ENCODE results near the gene C5orf47.

C5orf47 gene

DNA sequence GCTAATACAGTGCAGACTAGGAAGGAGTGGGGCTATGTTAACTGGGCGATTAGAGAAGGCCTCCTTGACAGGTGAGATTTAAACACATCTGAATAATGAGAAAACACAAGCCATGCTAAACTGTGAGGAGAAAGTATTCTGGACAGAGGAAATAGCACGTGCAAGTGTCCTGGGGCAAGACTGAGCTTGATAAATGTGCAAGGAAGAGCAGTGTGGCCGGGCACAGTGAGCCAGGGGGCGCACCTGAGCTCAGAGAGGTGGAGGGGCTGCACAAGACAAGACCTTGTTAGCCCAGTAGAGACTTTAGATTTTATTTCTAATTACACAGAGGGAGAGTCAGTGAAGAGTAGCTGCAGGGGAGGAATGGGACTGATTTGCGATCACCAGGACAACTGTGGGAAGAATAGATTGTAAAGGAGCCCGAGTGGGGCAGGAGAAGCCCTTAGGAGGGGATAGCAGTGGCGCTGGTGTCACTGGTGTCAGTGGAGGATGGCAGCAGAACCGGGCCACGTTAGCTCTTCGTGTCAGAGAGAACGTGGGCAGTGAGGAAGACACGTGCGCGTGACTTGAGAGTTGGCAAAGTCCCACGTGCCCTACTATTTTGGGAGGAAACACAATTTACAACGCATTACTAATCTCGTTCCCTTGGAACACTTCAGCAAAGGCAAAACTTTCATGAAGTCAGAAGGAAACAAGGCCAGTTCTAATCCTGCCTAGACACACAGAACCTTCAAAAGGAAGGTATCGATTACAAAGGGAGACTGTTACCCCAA, 17.9 kb upstream of the C5orf47 start:
- no peak for DNase-seq

DNA sequence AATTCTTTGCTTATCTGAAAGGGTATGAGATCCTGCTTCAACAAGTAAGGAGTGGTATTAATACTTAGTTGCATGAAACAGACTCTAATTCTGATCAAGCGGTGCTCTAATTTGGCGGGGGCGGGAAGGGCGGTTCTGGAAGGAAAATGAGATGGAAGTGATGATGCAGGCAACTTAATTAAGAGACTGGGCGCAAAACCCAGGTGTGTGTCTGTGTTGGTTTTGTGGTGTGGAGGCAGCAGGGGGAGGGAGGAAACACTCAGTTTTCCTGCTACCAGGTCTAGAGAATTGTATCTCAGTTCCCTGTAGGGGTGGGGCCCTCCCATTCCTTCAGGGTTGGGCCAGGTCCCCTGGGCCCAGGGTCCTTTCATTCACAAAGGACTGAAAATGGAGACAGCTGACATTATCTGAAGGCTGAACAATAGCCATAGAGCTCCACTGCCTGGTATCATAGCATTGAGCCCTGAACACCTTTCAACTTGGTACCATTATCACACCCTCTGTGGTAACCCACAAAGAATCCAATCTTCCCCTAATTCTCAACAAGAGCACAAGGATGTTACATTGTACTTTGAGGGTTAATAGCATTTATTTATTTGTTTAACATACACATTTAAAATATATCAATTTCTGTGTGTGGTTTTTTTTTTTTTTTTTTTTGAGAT, 17.2 kb upstream of the C5orf47 start:
- no peak for DNase-seq

DNA sequence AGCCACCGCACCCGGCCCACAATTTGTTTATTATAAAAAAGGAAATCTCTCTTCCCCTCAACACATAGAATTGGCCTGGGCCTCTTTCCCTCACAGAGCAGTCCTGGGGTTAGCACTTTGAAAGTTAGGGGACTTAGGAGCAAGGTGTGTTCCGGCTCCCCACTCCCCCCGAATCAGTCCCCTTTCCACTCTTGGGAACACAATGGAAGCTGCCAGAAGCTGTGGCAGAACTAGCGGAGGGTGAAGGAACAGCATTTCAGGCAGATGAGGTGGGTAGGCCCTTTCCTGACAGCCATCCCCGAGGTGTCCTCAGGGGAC, 16.4 kb upstream of the C5orf47 start:
- no peak for DNase-seq

DNA sequence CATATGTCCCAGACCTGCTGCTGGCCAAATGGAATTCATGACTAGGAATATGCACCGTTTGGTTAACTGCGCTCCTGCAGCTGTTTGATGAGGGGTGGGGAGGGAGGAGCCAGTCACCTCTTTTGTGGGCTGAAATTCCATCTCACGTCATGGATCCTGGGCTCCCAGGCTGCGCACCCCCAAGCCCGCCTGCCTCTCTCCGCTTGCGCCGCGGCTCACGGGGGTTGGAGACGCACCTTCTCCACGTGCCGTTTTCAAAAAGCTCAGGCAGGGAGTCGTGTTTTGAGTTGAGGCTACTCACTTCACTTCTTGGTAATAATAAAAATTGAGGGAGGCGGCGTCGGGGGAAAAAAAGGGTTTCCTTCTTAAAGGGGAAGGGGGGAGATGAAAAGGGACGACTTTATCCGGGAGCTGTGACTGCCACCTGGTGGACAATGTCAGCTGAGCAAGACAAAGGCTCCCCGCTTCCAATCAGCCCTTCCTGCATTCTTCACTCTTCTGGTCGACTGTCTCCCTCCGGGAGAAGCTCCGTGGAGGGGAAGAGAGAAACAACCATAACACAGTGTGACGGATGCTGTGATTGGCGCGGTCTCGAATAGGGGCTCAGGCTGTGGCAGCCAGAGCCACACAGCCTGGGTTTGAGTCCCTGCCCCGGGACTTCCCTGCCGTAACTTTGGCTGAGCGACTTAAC, 15.9 kb upstream of the C5orf47 start:
- peak; percentile 71 for DNase-seq

DNA sequence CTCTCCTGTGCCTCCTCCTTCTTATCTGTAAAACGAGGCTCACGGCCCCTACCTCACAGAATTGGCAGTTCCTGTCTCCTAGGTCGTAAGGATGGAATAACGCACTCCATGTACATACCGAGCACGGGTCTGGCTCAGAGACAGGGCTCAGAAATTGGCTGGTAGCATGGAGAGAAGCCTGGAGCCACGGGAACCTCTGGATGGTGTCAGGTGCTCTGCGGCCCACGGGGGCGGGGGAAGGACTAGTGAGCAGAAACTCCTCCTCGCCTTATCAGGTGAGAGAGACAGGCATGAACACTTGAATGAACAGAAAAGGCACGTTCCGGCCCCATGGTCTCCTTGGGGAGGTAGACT, 15.4 kb upstream of the C5orf47 start:
- no peak for DNase-seq

DNA sequence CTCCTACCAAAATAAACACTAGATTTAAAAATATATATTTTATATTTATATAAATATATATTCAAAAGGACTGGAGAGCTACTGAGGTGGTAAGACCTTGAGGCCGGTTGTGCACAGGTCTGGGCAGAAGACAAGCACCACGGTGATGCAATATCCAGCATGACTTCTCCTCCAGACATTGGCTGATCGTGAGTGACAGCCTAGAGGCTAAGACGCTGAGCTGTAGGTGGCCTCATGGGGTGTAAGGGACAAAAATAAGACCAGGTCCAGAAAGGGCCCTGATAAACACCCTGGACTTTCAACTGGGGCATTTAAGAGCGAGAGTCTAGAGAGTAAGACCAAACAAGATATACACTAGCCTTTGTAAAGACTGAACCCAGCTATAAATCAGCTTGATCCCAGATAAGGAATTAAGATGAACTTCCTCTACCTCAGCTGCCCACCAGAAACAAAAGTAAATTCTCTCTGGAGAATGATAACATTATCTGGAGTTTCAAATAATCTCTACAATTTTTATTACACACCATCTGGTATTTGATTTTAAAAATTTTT, 14.2 kb upstream of the C5orf47 start:
- DNase-seq = peak; percentile 40

DNA sequence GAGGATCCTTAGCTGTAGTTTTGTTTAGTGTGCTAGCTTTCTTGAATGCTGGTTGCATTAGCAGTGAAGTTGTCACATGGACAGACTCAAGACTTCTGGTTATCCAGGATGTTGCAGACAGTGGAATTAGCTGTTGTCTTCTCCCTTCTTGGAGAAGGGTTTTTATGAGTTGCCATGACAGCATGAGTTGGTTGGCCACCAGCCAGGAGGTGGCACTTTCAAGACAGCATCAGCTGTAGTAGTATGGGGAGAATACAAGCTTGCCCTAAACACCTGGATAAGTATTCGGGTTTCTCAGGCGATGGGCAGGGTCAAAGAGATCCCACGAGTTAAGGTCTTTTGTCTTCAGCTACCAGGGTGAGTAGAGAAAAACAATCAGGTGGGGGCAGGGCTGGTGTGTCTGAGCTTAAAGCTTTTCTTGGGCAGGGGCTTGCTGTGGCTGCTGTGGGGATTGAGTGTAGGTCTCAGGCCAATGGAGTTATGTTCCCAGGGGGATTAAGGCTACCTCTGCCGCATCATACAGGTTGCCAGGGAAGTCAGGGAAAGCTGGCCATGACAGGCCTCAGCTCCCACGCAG, 7.7 kb upstream of the C5orf47 start:
- DNase-seq = no peak

DNA sequence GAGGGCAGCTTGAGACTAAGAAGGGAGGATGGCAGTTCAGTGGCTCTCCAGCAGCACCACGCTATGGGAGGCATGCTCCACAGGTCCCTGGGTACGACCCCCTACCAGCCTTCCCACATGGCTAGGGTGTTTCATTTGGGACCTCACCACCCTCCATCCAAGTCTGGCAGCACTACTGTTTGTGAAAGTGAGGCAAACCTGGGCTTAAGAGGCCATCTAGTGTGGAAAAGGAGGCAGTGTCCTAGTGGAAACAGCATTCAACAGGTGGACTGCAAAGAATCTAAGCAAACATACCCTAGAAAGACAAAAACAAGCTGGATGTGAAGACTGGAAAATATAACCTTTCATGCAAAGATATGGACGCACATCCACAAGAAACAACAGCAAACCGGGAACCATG, 4.8 kb upstream of the C5orf47 start:
- no peak for DNase-seq

DNA sequence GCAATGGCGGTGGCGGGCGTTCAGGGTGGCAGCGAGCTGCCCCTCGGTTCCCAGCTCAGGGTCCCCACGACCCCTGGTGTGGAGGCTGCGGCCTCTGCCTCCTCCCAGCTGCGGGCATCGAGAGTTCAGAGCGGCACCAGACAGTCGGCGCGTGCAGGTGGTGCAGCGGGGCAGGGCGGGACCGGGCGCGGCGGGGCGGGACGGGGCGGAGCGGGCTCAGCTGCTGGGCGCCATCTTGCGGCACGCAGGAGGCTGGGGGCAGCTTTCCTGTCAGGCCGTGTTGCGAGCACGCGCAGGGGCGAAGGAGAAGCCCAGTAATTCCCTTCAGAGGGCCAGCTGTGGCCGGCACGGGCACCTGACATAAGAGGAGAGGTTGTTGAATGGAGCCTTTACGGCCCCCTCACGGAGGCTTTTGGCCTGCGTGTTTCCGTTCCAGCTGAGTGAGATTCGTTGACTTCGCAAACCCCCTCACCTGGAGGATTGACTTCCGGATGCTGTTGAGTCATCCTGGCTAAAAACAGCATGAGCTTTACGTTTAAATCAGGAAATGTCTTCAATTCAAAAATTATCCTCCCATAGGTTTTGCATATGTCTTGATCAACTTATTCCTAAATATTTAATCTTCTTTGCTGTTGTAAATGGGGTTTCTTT, 587 bp downstream of the C5orf47 start:
- DNase-seq = no peak

DNA sequence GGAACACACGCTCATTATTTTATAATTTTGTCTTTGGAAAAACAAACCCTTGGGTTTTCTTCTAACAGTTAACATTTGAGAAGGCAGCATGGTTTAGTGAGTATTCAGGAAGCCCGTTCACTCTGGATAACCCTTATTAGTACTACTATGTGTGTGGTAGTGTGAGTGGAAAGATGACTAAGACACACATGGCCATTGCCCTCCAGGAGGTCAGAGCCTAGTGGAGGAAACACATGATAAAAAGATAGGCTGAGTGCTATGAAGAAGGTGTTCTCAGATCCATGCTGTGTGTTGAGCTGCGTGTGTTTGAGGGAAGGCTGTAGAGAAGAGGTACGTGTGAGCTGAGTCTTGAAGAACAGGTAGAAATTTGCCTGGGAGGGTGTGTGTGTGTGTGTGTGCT, 8.4 kb downstream of the C5orf47 start:
- DNase-seq = no peak

DNA sequence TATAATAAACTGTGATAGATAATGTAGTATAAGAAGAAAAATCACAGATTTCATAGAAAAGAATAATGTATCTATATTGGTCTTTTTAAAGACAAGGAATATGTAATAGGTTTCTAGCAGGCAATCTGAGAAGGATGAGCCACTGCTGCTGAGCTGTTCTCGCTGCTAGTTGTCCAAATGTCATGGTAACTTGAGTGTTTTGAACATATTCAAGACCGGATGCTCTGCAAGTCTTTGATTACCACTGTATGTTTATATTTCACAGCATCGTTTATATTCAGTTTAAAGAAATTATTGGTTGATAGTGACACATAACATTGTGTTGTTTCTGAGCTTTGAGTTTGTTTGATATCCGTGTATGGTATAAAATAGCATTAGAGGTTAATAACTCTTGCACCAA, 9.6 kb downstream of the C5orf47 start:
- no peak for DNase-seq

DNA sequence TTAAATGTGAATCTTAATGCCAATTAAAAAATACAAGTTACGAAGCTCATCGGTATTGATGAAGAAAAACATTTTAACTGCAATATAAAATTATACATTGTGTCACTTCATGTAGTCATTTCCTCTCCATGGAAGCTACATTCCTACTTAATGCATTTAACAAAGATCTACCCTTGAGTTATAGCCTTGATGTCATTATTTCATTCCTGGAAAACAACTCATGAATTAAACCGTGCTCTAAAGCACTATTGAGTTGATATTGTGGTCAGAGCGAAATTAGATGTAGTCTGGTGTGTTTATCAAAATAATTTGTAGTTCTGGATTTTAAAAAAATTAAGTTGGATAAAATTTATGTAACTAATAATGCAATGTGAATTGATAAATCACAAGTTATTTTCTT, 11.1 kb downstream of the C5orf47 start:
- no peak for DNase-seq

DNA sequence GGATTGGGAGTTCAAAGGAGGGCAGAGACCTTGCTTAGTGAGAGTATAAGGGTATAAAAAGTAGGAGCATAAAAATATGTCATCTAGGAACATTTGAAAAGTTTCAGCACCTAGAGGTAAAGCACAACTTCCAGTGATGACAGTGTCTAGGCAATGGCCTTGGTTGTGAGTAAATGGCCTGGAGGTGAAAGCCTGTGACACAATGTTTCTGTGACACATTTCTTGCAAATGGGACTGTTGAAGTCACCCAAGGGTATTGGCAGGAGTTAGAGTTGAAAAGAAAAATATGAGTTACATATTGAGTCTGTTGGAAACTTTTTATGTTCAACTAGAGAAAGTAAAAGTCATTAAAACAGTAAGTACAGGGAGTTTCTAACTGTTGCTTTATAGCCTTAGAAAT, 14.8 kb downstream of the C5orf47 start:
- no peak for DNase-seq

DNA sequence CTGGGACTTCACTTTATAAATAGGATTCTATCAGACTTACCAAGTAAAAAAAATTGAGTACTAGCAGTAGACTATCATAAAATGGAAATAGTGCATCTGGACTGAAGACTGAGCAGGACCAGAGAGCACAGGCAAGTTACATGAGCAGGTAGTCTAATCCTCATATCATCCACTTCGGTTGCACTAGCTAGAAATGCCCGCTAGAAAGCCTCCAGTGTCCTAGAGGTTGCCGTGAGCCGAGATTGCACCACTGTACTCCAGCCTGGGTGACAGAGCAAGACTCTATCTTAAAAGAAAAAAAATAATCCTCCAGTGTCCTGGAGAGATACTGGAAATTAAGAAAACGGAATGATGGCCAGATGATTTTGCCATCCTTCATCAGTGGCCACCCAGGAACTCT, 20.0 kb downstream of the C5orf47 start:
- no peak for DNase-seq

DNA sequence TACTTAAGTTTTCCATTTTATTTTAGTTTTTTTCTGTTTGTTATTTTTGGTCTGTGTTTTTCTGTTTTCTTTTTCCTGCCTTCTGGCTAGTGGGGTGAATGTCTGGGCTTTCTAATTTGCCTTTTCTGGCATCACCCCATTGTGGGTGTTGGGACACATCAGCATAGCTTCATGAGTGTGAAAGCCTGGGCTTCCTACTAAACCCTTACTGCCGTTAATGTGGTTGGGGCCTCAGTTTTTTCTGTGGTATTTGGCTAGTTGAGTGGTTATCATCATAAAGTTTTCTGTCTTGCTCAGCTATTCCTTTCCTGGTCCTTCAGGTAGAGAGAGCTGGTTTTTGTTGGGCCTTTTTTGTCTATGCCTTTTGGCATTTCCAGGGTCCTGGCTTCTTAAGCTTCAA, 21.4 kb downstream of the C5orf47 start:
- DNase-seq = no peak

DNA sequence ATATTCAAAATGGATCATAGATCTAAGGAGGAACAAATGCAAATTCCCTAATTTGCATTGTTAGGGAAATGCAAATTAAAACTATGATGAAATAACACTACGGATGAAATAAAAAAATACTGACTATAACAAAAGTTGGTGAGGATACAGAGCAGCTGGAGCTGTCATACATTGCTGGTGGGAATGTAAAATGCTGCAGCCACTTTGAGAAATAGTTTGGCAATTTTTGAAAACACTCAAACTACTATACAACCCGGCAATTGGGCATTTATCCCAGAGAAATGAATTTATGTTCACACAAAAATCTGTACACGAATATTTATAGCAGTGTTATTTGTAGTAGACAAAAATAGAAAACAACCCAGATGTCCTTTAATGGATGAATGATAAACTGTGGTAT, 22.5 kb downstream of the C5orf47 start:
- no peak for DNase-seq

DNA sequence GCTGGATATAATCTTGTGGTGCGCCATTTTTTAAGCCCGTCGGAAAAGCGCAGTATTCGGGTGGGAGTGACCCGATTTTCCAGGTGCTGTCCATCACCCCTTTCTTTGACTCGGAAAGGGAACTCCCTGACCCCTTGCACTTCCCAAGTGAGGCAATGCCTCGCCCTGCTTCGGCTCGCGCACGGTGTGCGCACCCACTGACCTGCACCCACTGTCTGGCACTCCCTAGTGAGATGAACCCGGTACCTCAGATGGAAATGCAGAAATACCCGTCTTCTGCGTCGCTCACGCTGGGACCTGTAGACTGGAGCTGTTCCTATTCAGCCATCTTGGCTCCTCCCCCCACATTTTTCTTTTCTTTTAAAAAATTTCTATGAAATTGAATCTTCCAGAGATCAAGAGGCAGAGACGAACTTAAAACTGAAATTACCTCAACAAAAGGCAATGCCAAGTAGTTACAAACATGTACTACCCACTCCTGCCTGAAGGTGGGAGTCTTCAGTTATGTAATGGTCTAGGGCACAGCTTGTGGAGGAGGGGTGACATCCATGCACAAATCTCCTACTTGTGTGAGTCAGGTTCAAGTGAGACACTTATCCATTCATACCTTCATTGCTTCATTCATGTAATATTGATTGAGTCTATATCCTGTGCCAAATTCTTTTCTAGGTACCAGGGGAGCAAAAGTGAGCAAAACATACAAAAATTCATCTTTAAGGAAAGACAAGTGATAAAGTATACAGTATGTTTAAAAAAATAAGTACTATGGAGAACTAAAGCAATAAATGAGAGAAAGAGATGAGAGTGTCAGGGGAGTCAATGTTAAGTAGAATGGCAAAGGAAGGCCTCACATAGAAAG, 31.3 kb downstream of the C5orf47 start:
- DNase-seq = peak; percentile 28

DNA sequence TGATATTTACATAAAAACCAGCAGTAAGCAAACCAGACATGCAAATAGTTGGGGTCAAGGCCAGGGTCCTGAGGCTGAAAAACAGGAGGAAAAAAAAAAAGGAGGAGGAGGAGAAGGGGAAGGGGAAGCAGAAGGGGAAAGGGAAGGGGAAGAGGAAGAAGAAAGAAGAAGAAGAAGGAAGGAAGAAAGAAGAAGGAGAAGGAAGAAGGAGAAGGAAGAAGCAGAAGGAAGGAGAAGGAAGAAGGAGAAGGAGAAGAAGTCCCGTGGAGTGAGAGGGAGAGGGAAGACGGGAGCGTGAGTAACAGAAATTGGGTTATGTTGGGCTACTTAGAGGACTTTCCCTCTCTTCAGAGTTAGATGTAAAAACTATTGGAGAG, 31.9 kb downstream of the C5orf47 start:
- DNase-seq = no peak

DNA sequence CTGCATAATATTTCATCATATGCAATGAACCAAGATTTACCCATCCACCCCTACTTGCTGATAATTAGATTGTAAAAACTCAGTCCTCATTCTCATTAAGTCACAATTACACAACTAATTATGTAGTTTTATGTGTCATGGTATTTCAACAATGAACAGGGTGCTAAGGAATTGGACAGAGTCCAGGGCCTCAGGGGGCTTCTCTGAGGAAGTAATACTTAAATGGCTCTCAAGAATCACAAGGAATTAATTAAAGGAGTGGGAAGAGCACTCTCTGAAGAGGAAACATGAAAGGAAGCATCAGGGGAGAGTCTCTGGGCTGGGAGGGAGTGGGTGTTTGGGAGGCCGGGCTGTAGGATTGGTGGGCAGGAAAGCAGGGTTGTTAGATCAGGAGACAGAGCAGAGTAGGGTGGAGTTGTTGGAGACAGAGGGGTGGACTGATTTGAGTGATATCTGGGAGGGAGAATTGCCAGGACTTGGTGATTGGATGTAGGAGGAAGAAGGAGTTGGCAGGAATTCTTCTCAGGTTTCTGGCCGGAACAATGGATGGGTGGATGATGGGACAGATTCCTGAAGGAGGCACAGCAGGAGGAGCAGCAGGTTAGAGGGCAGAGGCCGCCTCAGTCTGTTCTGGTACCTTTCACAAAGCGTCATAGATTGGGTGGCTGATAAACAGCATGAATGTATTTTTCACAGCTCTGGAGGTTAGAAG, 33.6 kb downstream of the C5orf47 start:
- no peak for DNase-seq

DNA sequence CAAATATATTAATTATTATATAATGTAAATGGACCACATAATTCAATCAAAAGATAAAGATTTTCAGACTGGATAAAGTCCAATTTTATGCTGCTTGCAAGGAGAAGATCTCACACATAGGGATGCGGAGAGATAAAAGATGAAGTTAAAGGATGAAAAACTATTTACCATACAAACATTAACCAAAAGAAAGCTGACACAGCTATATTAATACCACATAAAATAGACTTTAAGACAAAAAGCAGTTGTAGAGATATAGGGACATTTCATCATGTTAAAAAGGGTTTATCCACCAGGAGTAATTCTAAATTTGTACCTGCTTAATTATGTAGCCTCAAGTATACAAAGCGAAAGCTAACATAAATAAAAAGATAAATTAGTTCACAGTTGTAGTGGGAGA, 41.3 kb downstream of the C5orf47 start:
- no peak for DNase-seq

DNA sequence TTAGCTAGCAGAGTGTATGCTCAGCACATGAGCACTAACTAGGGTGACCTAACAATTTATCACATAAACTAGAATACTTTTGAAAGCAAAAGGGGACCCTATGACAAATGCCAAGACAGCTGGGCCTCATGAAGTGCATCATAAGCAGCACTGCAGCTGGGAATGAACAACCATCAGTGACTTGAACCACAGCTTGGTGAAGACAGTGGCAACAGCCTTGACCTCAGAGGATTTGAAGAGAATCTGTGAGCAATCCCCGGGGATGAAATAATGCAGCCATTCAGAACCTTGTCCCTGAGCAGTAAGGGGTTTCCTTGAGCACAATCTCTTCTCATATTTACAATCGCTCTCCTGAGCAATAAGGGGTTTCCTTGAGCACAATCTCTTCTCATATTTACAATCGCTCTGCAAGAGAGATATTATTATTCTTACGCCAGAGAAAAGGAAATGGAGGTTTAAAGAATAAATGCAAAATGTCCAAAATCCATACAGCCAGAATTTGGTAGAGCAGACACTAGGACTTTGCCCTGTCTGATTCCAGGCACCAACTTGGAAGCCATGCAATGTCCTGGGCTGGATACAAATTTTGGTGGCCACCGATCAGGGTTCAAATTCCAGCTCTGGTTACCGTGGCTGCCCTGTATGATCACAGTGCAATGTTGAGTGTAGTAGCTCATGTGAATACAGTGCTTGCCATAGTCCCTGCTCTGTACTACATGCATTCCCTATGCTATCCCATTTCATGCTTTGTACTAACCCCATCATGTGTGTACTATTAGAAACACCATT, 55.7 kb downstream of the C5orf47 start:
- no peak for DNase-seq
